ENCODE data around the gene SBF2. TPM values are rescaled to one million over a fixed set of nuclear protein-coding genes. Genes with fewer than 3 reads are reported as not detected.

Gene SBF2
- total and polyA plus RNA-seq, 3 donors from 2014 or later = 27.8 to 52.8 (median 48.7) TPM

GRCh38 chr11:10160350-10160749 lies 133.7 kb downstream of the SBF2 start:
- DNase-seq = no peak
- intact Hi-C loops (cut with DNase I; ENCODE audit: low total_unique reads) = no loop called here
- H3K4me1 ChIP-seq = no peaks in the 10 kb centered on the region
- H3K36me3 ChIP-seq (ENCODE audit: low read depth, missing control alignments) = no peaks in the 10 kb centered on the region
- 85 to 89% methylated on average over 2 of the region's 2 CpGs for WGBS, 2 donors
- TF ChIP-seq, protein P1, sequence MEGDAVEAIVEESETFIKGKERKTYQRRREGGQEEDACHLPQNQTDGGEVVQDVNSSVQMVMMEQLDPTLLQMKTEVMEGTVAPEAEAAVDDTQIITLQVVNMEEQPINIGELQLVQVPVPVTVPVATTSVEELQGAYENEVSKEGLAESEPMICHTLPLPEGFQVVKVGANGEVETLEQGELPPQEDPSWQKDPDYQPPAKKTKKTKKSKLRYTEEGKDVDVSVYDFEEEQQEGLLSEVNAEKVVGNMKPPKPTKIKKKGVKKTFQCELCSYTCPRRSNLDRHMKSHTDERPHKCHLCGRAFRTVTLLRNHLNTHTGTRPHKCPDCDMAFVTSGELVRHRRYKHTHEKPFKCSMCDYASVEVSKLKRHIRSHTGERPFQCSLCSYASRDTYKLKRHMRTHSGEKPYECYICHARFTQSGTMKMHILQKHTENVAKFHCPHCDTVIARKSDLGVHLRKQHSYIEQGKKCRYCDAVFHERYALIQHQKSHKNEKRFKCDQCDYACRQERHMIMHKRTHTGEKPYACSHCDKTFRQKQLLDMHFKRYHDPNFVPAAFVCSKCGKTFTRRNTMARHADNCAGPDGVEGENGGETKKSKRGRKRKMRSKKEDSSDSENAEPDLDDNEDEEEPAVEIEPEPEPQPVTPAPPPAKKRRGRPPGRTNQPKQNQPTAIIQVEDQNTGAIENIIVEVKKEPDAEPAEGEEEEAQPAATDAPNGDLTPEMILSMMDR (IDR thresholded peaks at IDR 0.05) = no peak
- no peak for TF ChIP-seq POLR2A (IDR thresholded peaks at IDR 0.05)
- H3K9me3 ChIP-seq = no peaks in the 10 kb centered on the region
- no peak overlapping the region for H3K4me3 ChIP-seq
- no peaks in the 10 kb centered on the region for H3K27me3 ChIP-seq
- no peak overlapping the region for H3K27ac ChIP-seq

- Histone ChIP-seq H3K9me3 (no peaks in the 10 kb centered on the region), H3K4me1 (no peaks in the 10 kb centered on the region), H3K36me3 (ENCODE audit: low read depth, missing control alignments) (no peaks in the 10 kb centered on the region), H3K27me3 (no peaks in the 10 kb centered on the region), H3K27ac (no peak overlapping the region), H3K4me3 (no peak overlapping the region)
- intact Hi-C loops (cut with DNase I; ENCODE audit: low total_unique reads) = no loop called here
- TF ChIP-seq, protein P1 (IDR thresholded peaks at IDR 0.05) = no peak
- TF ChIP-seq POLR2A (IDR thresholded peaks at IDR 0.05) = no peak
- no peak for DNase-seq
Observed at GRCh38 chr11:10158461-10158860, 135.6 kb downstream of the SBF2 start.

GRCh38 chr11:10155793-10156490 lies 138.1 kb downstream of the SBF2 start:
- intact Hi-C loops (cut with DNase I; ENCODE audit: low total_unique reads) = no loop called here
- Histone ChIP-seq H3K36me3 (ENCODE audit: low read depth, missing control alignments) (no peaks in the 10 kb centered on the region), H3K4me1 (no peaks in the 10 kb centered on the region), H3K9me3 (no peaks in the 10 kb centered on the region), H3K27me3 (no peaks in the 10 kb centered on the region), H3K4me3 (no peak overlapping the region), H3K27ac (no peak overlapping the region)
- DNase-seq = no peak
- TF ChIP-seq, protein P1 (IDR thresholded peaks at IDR 0.05) = no peak
- no peak for TF ChIP-seq POLR2A (IDR thresholded peaks at IDR 0.05)
- 77 to 87% methylated on average over 9 to 17 of the region's 17 CpGs for WGBS, 2 donors

- H3K36me3 ChIP-seq (ENCODE audit: low read depth, missing control alignments) = no peaks in the 10 kb centered on the region
- WGBS, 2 donors = 87 to 90% methylated on average over 2 of the region's 2 CpGs
- no peak for TF ChIP-seq POLR2A (IDR thresholded peaks at IDR 0.05)
- TF ChIP-seq, protein P1 (IDR thresholded peaks at IDR 0.05) = no peak
- H3K27ac ChIP-seq = no peak overlapping the region
- H3K4me1 ChIP-seq = no peaks in the 10 kb centered on the region
- H3K27me3 ChIP-seq = no peaks in the 10 kb centered on the region
- H3K9me3 ChIP-seq = no peaks in the 10 kb centered on the region
- intact Hi-C loops (cut with DNase I; ENCODE audit: low total_unique reads) = no loop called here
- DNase-seq = no peak
- no peak overlapping the region for H3K4me3 ChIP-seq
Observed at GRCh38 chr11:10150800-10151199, 143.2 kb downstream of the SBF2 start.

GRCh38 chr11:10149553-10149952 lies 144.5 kb downstream of the SBF2 start:
- intact Hi-C loops (cut with DNase I; ENCODE audit: low total_unique reads) = no loop called here
- no peak for DNase-seq
- no peaks in the 10 kb centered on the region for H3K9me3 ChIP-seq
- H3K4me1 ChIP-seq = no peaks in the 10 kb centered on the region
- H3K4me3 ChIP-seq = no peak overlapping the region
- no peak for TF ChIP-seq POLR2A (IDR thresholded peaks at IDR 0.05)
- TF ChIP-seq, protein P1 (IDR thresholded peaks at IDR 0.05) = no peak
- no peak overlapping the region for H3K27ac ChIP-seq
- H3K36me3 ChIP-seq (ENCODE audit: low read depth, missing control alignments) = no peaks in the 10 kb centered on the region
- H3K27me3 ChIP-seq = no peaks in the 10 kb centered on the region
